ENCODE data around the gene KCNT2.

KCNT2 gene

DNA sequence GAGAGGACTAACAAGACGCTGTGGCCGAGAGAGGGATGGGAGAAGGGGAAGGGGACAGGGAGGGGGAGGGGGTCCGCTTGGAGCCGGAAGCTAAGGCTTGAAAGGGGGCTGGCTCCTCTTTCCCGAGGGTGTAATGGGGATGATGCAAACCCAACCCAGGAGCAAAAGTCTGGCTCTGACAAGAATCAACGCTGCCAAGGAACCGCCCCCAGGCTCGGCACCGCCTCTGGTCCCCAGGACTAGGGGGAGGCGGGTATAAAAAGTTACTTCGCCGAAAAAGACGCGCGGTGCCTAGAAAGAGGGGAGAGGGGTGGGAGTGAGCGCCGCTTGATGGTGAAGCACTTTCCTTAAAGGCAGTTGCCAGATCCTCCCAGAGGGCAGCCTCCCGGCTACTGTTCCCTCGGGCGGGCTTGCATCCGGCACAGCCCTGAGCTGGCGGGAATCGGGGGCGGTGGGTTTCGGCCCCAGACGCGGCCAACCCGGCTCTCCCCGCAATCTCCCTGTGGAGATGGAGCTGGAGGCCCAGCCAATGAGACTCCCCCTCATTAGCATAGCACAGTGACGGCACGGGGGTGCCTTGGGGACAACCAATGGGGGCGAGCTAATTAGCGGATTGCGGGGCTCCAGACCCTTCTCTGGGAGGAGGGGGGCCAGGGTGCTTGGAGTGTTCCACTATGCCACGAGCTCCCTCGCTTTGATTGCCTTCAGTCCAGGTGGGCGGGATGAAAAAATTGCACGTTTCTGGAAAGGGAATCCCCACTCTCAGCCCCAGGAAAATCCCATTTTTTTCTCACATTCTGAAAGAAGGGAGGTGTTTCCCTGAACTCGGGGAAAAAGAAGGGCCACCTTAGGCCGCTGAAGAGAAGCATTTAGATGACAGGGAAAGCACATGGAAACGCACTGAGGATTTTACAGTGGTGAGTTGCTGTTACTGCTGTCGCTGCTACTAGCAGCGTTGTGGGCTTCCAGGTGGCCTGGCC is at the start of gene KCNT2:
TSS of gene KCNT2 (minus strand) at position 51 of the 980 bp plus-strand sequence. CDS start 131 bp downstream, outside the sequence.
- TF ChIP-seq PKNOX1 (IDR thresholded peaks at IDR 0.05) (no peak), ZNF384 (IDR thresholded peaks at IDR 0.05) (0 out of 2 replicates have a peak, but pooled peaks have one; percentile 24), CTBP1 (IDR thresholded peaks at IDR 0.05; ENCODE audit: borderline replicate concordance) (0 out of 2 replicates have a peak, but pooled peaks have one; percentile 3), L3MBTL2 (conservative IDR thresholded peaks at IDR 0.05) (peak; percentile 87), ELF4 (IDR thresholded peaks at IDR 0.05) (no peak)
- ChIA-PET POLR2A (interaction anchor here (0.6 to 1.5 kb wide), 16 partner anchors 9 to 354 kb away, joined by 3 to 10 read pairs (median 4); no protein-coding TSS in a partner anchor), CTCF (interaction anchor here (0.9 kb wide), 1 partner anchor 20 kb away, joined by 3 read pairs; no protein-coding TSS in a partner anchor)
- DNase-seq (ENCODE audit: extremely low spot score) = peak; percentile 79

GRCh38 chr1:196655494-196655893 is 47.3 kb upstream of the KCNT2 start:
- POLR2A ChIA-PET = no interaction called here
- TF ChIP-seq ARNT (IDR thresholded peaks at IDR 0.05) = no peak
- no peak for TF ChIP-seq CTBP1 (IDR thresholded peaks at IDR 0.05; ENCODE audit: borderline replicate concordance)
- no peak for TF ChIP-seq SUZ12 (IDR thresholded peaks at IDR 0.05)
- TF ChIP-seq NFRKB (IDR thresholded peaks at IDR 0.05) = no peak
- no peak for TF ChIP-seq HDGF (IDR thresholded peaks at IDR 0.05; ENCODE audit: borderline replicate concordance)
- no peak for TF ChIP-seq ZNF384 (IDR thresholded peaks at IDR 0.05)
- TF ChIP-seq TARDBP (IDR thresholded peaks at IDR 0.05) = no peak
- TF ChIP-seq FOXK2 (IDR thresholded peaks at IDR 0.05) = no peak
- no peak for DNase-seq (ENCODE audit: extremely low spot score)
- CTCF ChIA-PET = no interaction called here

- no peak for DNase-seq (ENCODE audit: extremely low spot score)
- ChIA-PET CTCF (no interaction called here), POLR2A (no interaction called here)
- TF ChIP-seq ZNF384 (IDR thresholded peaks at IDR 0.05) (no peak), PKNOX1 (IDR thresholded peaks at IDR 0.05) (no peak), NFRKB (IDR thresholded peaks at IDR 0.05) (no peak), BHLHE40 (IDR thresholded peaks at IDR 0.05; ENCODE audit: borderline replicate concordance) (no peak), FOXA1 (IDR thresholded peaks at IDR 0.05) (no peak), L3MBTL2 (conservative IDR thresholded peaks at IDR 0.05) (no peak), SUZ12 (IDR thresholded peaks at IDR 0.05) (no peak)
These were observed 46.8 kb upstream of the KCNT2 start for GRCh38 chr1:196655071-196655470.

- CTCF ChIA-PET = no interaction called here
- TF ChIP-seq PKNOX1 (IDR thresholded peaks at IDR 0.05) (no peak), ARNT (IDR thresholded peaks at IDR 0.05) (no peak), SP1 (IDR thresholded peaks at IDR 0.05) (no peak), ELF4 (IDR thresholded peaks at IDR 0.05) (no peak), L3MBTL2 (conservative IDR thresholded peaks at IDR 0.05) (no peak), ZNF384 (IDR thresholded peaks at IDR 0.05) (no peak), TARDBP (IDR thresholded peaks at IDR 0.05) (no peak), LEF1 (IDR thresholded peaks at IDR 0.05; ENCODE audit: borderline replicate concordance) (no peak), FOXA1 (IDR thresholded peaks at IDR 0.05) (no peak), NFRKB (IDR thresholded peaks at IDR 0.05) (no peak), FOXM1 (IDR thresholded peaks at IDR 0.05; ENCODE audit: borderline replicate concordance) (no peak), HDGF (IDR thresholded peaks at IDR 0.05; ENCODE audit: borderline replicate concordance) (no peak), SUZ12 (IDR thresholded peaks at IDR 0.05) (no peak), CTBP1 (IDR thresholded peaks at IDR 0.05; ENCODE audit: borderline replicate concordance) (no peak)
These were observed 46.0 kb upstream of the KCNT2 start for GRCh38 chr1:196654271-196654670.

DNA sequence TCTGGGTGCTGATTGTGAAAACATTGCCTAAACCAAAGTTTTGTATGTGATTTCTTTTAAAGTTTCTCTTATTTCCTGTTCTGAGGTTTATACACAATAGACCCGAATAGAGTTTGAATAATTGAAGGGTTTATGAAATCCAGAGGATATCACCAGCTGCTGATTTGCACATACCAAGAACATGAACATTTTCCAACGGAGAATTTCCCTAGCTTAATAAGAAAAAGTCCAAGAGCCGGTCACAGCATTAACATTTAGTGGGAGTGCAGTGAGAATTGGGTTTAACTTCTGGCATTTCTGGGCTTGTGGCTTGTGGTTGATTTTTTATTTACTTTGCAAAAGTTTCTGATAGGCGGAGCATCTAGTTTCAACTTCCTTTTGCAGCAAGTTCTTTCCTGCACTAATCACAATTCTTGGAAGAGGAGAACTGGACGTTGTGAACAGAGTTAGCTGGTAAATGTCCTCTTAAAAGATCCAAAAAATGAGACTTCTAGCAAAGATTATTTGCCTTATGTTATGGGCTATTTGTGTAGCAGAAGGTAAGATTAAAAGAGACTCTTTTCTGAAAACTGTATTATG is 43.5 kb upstream of the KCNT2 start, which contains the start of gene CFH:
TSS of gene CFH (plus strand) at position 407 of the 579 bp plus-strand sequence. CDS start at position 482, 75 bp downstream.
- ChIA-PET POLR2A (no interaction called here), CTCF (no interaction called here)
- TF ChIP-seq L3MBTL2 (conservative IDR thresholded peaks at IDR 0.05) (no peak), FOXA1 (IDR thresholded peaks at IDR 0.05) (no peak), NFRKB (IDR thresholded peaks at IDR 0.05) (no peak), LEF1 (IDR thresholded peaks at IDR 0.05; ENCODE audit: borderline replicate concordance) (no peak), ELF4 (IDR thresholded peaks at IDR 0.05) (no peak)
- DNase-seq (ENCODE audit: extremely low spot score) = no peak

More at GRCh38 chr1:196654271-196654670, 46.0 kb upstream of the KCNT2 start:
- DNase-seq (ENCODE audit: extremely low spot score) = no peak
- POLR2A ChIA-PET = no interaction called here

GRCh38 chr1:196651079-196651478 is 42.8 kb upstream of the KCNT2 start:
- POLR2A ChIA-PET = no interaction called here
- no peak for DNase-seq (ENCODE audit: extremely low spot score)
- CTCF ChIA-PET = no interaction called here
- TF ChIP-seq HDGF (IDR thresholded peaks at IDR 0.05; ENCODE audit: borderline replicate concordance) (no peak), ELF4 (IDR thresholded peaks at IDR 0.05) (no peak), TARDBP (IDR thresholded peaks at IDR 0.05) (no peak), PKNOX1 (IDR thresholded peaks at IDR 0.05) (no peak), ZNF384 (IDR thresholded peaks at IDR 0.05) (no peak), L3MBTL2 (conservative IDR thresholded peaks at IDR 0.05) (no peak), ARNT (IDR thresholded peaks at IDR 0.05) (no peak), SUZ12 (IDR thresholded peaks at IDR 0.05) (no peak), CTBP1 (IDR thresholded peaks at IDR 0.05; ENCODE audit: borderline replicate concordance) (no peak), FOXK2 (IDR thresholded peaks at IDR 0.05) (no peak), SP1 (IDR thresholded peaks at IDR 0.05) (no peak), BHLHE40 (IDR thresholded peaks at IDR 0.05; ENCODE audit: borderline replicate concordance) (no peak), FOXM1 (IDR thresholded peaks at IDR 0.05; ENCODE audit: borderline replicate concordance) (no peak), FOXA1 (IDR thresholded peaks at IDR 0.05) (no peak), LEF1 (IDR thresholded peaks at IDR 0.05; ENCODE audit: borderline replicate concordance) (no peak), NFRKB (IDR thresholded peaks at IDR 0.05) (no peak)

Measured in HEK293T (cell line).